ENCODE data around the gene KRT23. TPM values are rescaled to one million over a fixed set of nuclear protein-coding genes. Genes with fewer than 3 reads are reported as not detected.

KRT23 gene
- total RNA-seq, 1 experiment from 2014 or later = not detected

DNA sequence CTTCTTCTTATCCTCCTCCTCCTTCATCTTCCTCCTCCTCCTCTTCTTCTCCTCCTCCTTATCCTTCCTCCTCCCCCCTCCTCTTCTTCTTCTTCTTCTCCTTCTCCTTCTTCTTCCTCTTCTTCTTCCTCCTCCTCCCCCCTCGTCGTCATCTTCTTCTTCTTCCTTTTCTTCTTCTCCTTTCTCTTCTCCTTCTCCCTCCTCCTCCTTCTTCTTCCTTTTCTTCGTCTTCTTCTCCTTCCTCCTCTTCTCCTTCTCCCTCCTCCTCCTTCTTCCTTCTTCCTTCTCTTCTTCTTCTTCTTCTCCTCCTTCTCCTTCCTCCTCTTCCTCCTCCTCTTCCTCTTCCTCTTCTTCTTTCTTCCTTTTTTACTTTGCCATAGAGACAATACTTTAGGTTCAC, 5.1 kb upstream of the KRT23 start:
- Histone ChIP-seq H3K23me2 (ENCODE audit: insufficient read length, low read depth, low read length, poor library complexity, severe bottlenecking) (peaks cover 3% of the 10 kb centered on the region), H4K91ac (ENCODE audit: insufficient read length, low read depth, low read length) (no peak overlapping the region), H3K18ac (ENCODE audit: insufficient read length, low read depth, low read length) (no peak overlapping the region), H3K9me3 (ENCODE audit: control insufficient read depth, low read depth, low read length) (no peaks in the 10 kb centered on the region), H4K8ac (replicated peaks; ENCODE audit: insufficient read length, low read depth, low read length) (no peak overlapping the region), H3K27me3 (ENCODE audit: insufficient read depth, low read length) (no peaks in the 10 kb centered on the region), H2BK12ac (ENCODE audit: insufficient read length, low read depth, low read length) (no peak overlapping the region), H4K20me1 (ENCODE audit: control insufficient read depth, insufficient read depth, insufficient read length) (no peaks in the 10 kb centered on the region), H4K5ac (ENCODE audit: insufficient read length, low read depth, low read length) (no peak overlapping the region), H3T11ph (ENCODE audit: low read length) (no peak overlapping the region), H2AFZ (ENCODE audit: low read length) (no peak overlapping the region), H3K23ac (ENCODE audit: insufficient read length, low read depth, low read length) (no peak overlapping the region), H2BK5ac (ENCODE audit: insufficient read length, low read length) (no peak overlapping the region), H2AK5ac (ENCODE audit: insufficient read length, low read length) (no peak overlapping the region), H2BK20ac (ENCODE audit: low read depth, low read length, poor library complexity, severe bottlenecking) (no peak overlapping the region), H3K56ac (ENCODE audit: insufficient read length, low read depth, low read length) (no peak overlapping the region), H3K79me2 (ENCODE audit: insufficient read depth, low read length) (no peaks in the 10 kb centered on the region), H3K4me1 (ENCODE audit: insufficient read depth, low read length) (no peaks in the 10 kb centered on the region), H2BK120ac (ENCODE audit: low read depth, low read length, poor library complexity, severe bottlenecking) (no peak overlapping the region), H3K14ac (ENCODE audit: insufficient read depth, low read length) (no peak overlapping the region), H3K9ac (ENCODE audit: extremely low read depth, insufficient read length, low read length) (no peak overlapping the region), H3K4me2 (ENCODE audit: insufficient read depth, insufficient read length, low read length) (no peak overlapping the region), H3K79me1 (ENCODE audit: insufficient read depth, low read depth, low read length, poor library complexity, severe bottlenecking) (no peaks in the 10 kb centered on the region), H3K27ac (ENCODE audit: insufficient read length, low read depth, low read length) (no peak overlapping the region), H3K4ac (ENCODE audit: low read depth, low read length) (no peak overlapping the region), H2BK15ac (ENCODE audit: low read depth, low read length) (no peak overlapping the region)
- peaks cover 0 to 4% of the 10 kb centered on the region in 2 experiments; a peak in 3 of 5 replicates for H3K9me3 Mint-ChIP-seq
- H3K4me1 Mint-ChIP-seq = peaks cover 2 to 8% of the 10 kb centered on the region in 2 experiments; a peak in 3 of 4 replicates
- TF ChIP-seq, protein P1, sequence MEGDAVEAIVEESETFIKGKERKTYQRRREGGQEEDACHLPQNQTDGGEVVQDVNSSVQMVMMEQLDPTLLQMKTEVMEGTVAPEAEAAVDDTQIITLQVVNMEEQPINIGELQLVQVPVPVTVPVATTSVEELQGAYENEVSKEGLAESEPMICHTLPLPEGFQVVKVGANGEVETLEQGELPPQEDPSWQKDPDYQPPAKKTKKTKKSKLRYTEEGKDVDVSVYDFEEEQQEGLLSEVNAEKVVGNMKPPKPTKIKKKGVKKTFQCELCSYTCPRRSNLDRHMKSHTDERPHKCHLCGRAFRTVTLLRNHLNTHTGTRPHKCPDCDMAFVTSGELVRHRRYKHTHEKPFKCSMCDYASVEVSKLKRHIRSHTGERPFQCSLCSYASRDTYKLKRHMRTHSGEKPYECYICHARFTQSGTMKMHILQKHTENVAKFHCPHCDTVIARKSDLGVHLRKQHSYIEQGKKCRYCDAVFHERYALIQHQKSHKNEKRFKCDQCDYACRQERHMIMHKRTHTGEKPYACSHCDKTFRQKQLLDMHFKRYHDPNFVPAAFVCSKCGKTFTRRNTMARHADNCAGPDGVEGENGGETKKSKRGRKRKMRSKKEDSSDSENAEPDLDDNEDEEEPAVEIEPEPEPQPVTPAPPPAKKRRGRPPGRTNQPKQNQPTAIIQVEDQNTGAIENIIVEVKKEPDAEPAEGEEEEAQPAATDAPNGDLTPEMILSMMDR (conservative IDR thresholded peaks at IDR 0.05) = no peak
- no peak overlapping the region for H3K27ac Mint-ChIP-seq
- whole genome bisulfite sequencing (ENCODE audit: extremely low coverage, insufficient read length, low lambda C conversion rate) = no CpG with 5 or more reads among the region's 3 CpGs
- no peaks in the 10 kb centered on the region for H3K36me3 Mint-ChIP-seq (ENCODE audit: insufficient read depth in 1 of 3, low read depth in 3 of 3)
- no peak for DNase-seq
- no peak overlapping the region; a peak in 1 of 5 replicates for H3K4me3 Mint-ChIP-seq
- no peaks in the 10 kb centered on the region; the same call in none of the 2 replicates for H3K27me3 Mint-ChIP-seq (ENCODE audit: low read depth)

Measured in H9 (cell line).